PFSK-1 (cell line): ENCODE measurements around the gene LYPLAL1.

Source experiments
- FOXP2 ChIP-seq: optimal IDR thresholded peaks from 2 replicates; pipeline ENCODE3; 2011; ENCODE audit warnings: borderline replicate concordance, control low read depth, inconsistent platforms; ENCODE audit not compliant: insufficient read depth; ENCODE audit errors: extremely low read length, extremely low read depth
- POLR2AphosphoS5 ChIP-seq: IDR thresholded peaks from 2 replicates; pipeline ENCODE4 v1.6.1; 2012; ENCODE audit warnings: low read depth, mild to moderate bottlenecking, control low read depth, low read length, moderate library complexity
- SIN3A ChIP-seq: IDR thresholded peaks from 2 replicates; pipeline ENCODE4 v1.6.1; 2012; ENCODE audit warnings: mild to moderate bottlenecking, low read length, moderate library complexity, borderline replicate concordance; ENCODE audit not compliant: insufficient read depth
- TAF1 ChIP-seq: IDR thresholded peaks from 2 replicates; pipeline ENCODE4 v1.6.1; 2012; ENCODE audit warnings: low read length, control low read depth, borderline replicate concordance; ENCODE audit not compliant: insufficient read depth
- TF ChIP-seq, protein P1 (sequence below), 2 experiments: IDR thresholded peaks; 2 replicates each; pipeline versions ENCODE4 v1.6.1 to v1.8.0; 2011 to 2012; ENCODE audit warnings: low read depth in 2 of 2, low read length in 2 of 2, control low read depth in 1 of 2, inconsistent platforms in 1 of 2, mild to moderate bottlenecking in 1 of 2, moderate library complexity in 1 of 2; ENCODE audit not compliant: insufficient read depth in 1 of 2

LYPLAL1 gene

DNA sequence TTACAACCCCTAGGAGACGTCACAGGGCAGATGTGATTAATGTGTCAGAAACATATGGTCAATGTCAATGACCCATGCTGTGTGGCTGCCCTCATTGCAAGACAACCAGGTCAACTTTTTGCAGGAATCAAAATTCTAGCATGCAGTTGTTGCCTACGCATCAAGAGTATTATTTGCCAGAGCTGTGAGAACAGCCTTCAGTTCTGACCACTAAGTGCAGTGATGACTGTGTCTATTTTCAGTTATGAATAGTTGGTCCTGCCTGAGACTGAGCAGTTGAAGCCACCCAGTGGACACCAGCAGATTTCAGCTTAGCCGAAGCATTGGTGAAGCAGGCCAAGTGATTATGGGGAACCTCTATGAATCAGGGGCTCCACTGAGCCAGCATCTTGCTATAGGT is 47.3 kb downstream of the LYPLAL1 start:
- TF ChIP-seq, protein P1, sequence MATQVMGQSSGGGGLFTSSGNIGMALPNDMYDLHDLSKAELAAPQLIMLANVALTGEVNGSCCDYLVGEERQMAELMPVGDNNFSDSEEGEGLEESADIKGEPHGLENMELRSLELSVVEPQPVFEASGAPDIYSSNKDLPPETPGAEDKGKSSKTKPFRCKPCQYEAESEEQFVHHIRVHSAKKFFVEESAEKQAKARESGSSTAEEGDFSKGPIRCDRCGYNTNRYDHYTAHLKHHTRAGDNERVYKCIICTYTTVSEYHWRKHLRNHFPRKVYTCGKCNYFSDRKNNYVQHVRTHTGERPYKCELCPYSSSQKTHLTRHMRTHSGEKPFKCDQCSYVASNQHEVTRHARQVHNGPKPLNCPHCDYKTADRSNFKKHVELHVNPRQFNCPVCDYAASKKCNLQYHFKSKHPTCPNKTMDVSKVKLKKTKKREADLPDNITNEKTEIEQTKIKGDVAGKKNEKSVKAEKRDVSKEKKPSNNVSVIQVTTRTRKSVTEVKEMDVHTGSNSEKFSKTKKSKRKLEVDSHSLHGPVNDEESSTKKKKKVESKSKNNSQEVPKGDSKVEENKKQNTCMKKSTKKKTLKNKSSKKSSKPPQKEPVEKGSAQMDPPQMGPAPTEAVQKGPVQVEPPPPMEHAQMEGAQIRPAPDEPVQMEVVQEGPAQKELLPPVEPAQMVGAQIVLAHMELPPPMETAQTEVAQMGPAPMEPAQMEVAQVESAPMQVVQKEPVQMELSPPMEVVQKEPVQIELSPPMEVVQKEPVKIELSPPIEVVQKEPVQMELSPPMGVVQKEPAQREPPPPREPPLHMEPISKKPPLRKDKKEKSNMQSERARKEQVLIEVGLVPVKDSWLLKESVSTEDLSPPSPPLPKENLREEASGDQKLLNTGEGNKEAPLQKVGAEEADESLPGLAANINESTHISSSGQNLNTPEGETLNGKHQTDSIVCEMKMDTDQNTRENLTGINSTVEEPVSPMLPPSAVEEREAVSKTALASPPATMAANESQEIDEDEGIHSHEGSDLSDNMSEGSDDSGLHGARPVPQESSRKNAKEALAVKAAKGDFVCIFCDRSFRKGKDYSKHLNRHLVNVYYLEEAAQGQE (IDR thresholded peaks at IDR 0.05; ENCODE audit: insufficient read depth in 1 of 2, low read depth in 2 of 2, low read length in 2 of 2): no peak
- TF ChIP-seq FOXP2: no peak
- no peak for TF ChIP-seq TAF1
- TF ChIP-seq SIN3A: no peak
- TF ChIP-seq POLR2AphosphoS5: no peak

GRCh38 chr1:219223496-219223895 is 49.8 kb downstream of the LYPLAL1 start:
- TF ChIP-seq POLR2AphosphoS5 (no peak), TAF1 (no peak), SIN3A (no peak), FOXP2 (no peak)
- TF ChIP-seq, protein P1 (IDR thresholded peaks at IDR 0.05; ENCODE audit: insufficient read depth in 1 of 2, low read depth in 2 of 2, low read length in 2 of 2): no peak

DNA sequence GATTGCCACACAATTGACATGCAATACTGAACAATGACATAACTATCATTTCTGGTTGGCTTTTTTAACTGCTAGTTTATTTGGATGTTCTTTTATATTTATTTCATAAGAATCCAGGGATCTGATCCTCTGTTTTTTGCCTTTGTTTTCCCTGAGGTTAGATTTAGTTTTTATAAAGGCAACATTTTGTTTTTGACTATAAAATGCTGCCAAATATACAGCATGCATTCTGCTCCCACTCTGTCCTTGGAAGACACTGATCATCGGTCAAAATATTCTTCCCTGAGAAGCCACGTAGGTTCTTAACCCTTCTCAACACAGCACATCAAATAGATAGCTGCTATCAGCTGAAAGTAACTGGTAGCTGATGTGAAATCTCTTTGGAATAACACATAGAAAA is 52.5 kb downstream of the LYPLAL1 start:
- TF ChIP-seq POLR2AphosphoS5: no peak
- TF ChIP-seq, protein P1 (IDR thresholded peaks at IDR 0.05; ENCODE audit: insufficient read depth in 1 of 2, low read depth in 2 of 2, low read length in 2 of 2): no peak
- TF ChIP-seq SIN3A: no peak
- no peak for TF ChIP-seq FOXP2
- no peak for TF ChIP-seq TAF1

DNA sequence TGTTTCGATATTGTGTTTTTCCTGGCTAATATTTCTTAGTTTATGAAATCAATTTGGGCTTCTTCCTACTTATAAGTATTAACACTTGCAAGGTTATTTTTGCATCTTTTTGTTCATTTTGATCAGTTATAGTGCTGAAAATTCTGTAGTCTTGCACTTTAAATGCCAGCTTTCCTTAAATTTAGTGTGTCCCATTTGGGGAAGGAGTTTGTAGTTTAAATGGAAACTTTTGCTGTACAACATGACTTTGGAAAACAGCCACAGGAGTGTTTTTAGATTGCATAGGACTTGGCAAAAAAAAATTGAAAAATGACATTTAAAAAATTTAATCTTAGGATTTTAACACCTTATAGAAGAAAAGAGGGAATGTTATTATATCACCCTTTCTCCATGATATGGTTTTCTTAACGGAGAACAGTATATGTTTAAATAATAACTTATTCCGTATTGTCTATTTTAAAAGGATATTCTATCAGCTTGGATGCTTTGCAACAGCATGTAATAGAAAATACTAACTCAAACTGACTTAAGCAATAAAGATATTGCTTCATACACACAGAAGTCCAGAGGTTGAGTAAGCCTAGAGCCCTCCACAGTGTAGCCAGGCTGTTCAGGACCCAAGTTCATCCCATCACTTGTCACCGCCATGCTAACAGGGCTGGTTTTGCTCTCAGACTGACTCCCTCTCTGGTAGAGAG is 53.8 kb downstream of the LYPLAL1 start:
- TF ChIP-seq SIN3A (no peak), FOXP2 (no peak), TAF1 (no peak), POLR2AphosphoS5 (no peak)
- TF ChIP-seq, protein P1 (IDR thresholded peaks at IDR 0.05; ENCODE audit: insufficient read depth in 1 of 2, low read depth in 2 of 2, low read length in 2 of 2): no peak

- TF ChIP-seq TAF1 (no peak), POLR2AphosphoS5 (no peak), SIN3A (no peak), FOXP2 (no peak)
- TF ChIP-seq, protein P1 (IDR thresholded peaks at IDR 0.05; ENCODE audit: insufficient read depth in 1 of 2, low read depth in 2 of 2, low read length in 2 of 2): no peak
Measured at GRCh38 chr1:219228058-219228419, 54.4 kb downstream of the LYPLAL1 start.
